GM12874 (cell line): ENCODE data around the gene GFRA1.

ENCODE experiments used
- TF ChIP-seq, protein P1 (sequence below): IDR thresholded peaks from 2 replicates; pipeline ENCODE4 v1.5.1; 2011; ENCODE audit warnings: low read depth, mild to moderate bottlenecking, control low read depth, low read length, moderate library complexity; ENCODE audit not compliant: insufficient read depth

The GFRA1 gene

DNA sequence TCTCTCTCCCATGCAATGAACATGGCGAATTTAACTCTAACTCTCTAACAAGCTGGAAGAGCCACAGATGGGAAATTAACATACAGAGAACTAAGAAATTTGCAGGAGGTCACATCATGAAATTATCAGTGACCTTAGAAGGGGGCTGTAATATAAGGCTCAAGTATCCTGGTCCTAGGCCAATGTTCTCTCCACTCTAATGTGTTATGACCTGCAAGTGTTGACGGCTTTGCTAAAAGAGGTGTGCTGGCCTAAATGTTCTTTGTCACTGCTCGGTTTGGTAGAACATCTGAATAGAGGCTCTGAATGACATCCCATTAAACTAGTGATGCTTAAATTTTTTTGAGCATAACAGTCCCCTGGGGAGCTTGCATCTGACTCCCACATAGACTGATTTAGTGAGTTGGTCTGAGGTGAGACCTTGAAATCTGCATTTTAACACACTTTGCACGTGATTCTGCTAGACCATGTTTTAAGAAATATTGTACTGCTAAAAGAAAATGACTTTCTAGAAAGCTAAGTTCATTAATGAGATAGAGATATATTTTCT lies 129.3 kb downstream of the GFRA1 start:
- TF ChIP-seq, protein P1, sequence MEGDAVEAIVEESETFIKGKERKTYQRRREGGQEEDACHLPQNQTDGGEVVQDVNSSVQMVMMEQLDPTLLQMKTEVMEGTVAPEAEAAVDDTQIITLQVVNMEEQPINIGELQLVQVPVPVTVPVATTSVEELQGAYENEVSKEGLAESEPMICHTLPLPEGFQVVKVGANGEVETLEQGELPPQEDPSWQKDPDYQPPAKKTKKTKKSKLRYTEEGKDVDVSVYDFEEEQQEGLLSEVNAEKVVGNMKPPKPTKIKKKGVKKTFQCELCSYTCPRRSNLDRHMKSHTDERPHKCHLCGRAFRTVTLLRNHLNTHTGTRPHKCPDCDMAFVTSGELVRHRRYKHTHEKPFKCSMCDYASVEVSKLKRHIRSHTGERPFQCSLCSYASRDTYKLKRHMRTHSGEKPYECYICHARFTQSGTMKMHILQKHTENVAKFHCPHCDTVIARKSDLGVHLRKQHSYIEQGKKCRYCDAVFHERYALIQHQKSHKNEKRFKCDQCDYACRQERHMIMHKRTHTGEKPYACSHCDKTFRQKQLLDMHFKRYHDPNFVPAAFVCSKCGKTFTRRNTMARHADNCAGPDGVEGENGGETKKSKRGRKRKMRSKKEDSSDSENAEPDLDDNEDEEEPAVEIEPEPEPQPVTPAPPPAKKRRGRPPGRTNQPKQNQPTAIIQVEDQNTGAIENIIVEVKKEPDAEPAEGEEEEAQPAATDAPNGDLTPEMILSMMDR, result no peak

DNA sequence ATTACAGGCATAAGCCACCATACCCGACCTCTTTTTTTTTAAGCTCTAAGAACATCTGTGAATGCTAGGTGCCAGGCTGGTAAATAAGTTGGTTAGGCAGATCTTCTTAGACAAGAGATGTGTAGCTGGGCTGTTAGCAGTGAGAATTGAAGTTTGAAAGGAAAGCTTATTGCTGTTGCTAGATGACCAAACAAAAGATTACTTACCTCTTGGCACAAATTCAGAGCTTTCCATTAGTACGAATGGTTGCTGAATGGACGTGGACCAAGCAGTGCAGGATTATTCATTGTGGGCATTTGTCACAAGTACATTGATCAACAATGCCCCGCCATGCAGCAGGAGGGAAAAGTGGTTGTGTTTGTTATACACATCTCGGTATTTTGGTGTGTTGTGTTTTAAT lies 131.2 kb downstream of the GFRA1 start:
- TF ChIP-seq, protein P1, result no peak

- TF ChIP-seq, protein P1, result no peak
These were observed 131.8 kb downstream of the GFRA1 start for GRCh38 chr10:116141246-116141645.

- TF ChIP-seq, protein P1, result no peak
These were observed 133.1 kb downstream of the GFRA1 start for GRCh38 chr10:116139886-116140285.

GRCh38 chr10:116138897-116139296 lies 134.1 kb downstream of the GFRA1 start:
- TF ChIP-seq, protein P1, result no peak

- TF ChIP-seq, protein P1, result no peak
These were observed 136.7 kb downstream of the GFRA1 start for GRCh38 chr10:116136261-116136660.

- TF ChIP-seq, protein P1, result no peak
These were observed 138.7 kb downstream of the GFRA1 start for GRCh38 chr10:116134322-116134721.

GRCh38 chr10:116133634-116134033 lies 139.4 kb downstream of the GFRA1 start:
- TF ChIP-seq, protein P1, result no peak
